ENCODE measurements around the gene MMD2.
A peak's percentile ranks its signal among the peaks of the same experiment; 100 is the strongest.

MMD2 gene

GRCh38 chr7:4871930-4872675 is 86.9 kb downstream of the MMD2 start:
- no peak overlapping the region for H3K4me3 ChIP-seq (ENCODE audit: low read depth, low read length)
- DNase-seq (ENCODE audit: low read depth) = no peak
- TF ChIP-seq CTCF (IDR thresholded peaks at IDR 0.05; ENCODE audit: insufficient read depth, low read depth, low read length, missing control alignments) = no peak

GRCh38 chr7:4871056-4871680 is 87.8 kb downstream of the MMD2 start:
- DNase-seq (ENCODE audit: low read depth) = no peak
- no peak overlapping the region for H3K4me3 ChIP-seq (ENCODE audit: low read depth, low read length)
- no peak for TF ChIP-seq CTCF (IDR thresholded peaks at IDR 0.05; ENCODE audit: insufficient read depth, low read depth, low read length, missing control alignments)

- no peak overlapping the region for H3K4me3 ChIP-seq (ENCODE audit: low read depth, low read length)
- TF ChIP-seq CTCF (IDR thresholded peaks at IDR 0.05; ENCODE audit: insufficient read depth, low read depth, low read length, missing control alignments) = no peak
- DNase-seq (ENCODE audit: low read depth) = no peak
These were observed 90.5 kb downstream of the MMD2 start for GRCh38 chr7:4868493-4868892.

GRCh38 chr7:4866528-4867496 is 92.2 kb downstream of the MMD2 start:
- TF ChIP-seq CTCF (IDR thresholded peaks at IDR 0.05; ENCODE audit: insufficient read depth, low read depth, low read length, missing control alignments) = no peak
- no peak overlapping the region for H3K4me3 ChIP-seq (ENCODE audit: low read depth, low read length)
- DNase-seq (ENCODE audit: low read depth) = no peak

GRCh38 chr7:4862156-4862555 is 96.8 kb downstream of the MMD2 start:
- H3K4me3 ChIP-seq (ENCODE audit: low read depth, low read length) = peak overlapping the region; percentile 32; the same call in 1 of the 2 replicates
- DNase-seq (ENCODE audit: low read depth) = no peak
- TF ChIP-seq CTCF (IDR thresholded peaks at IDR 0.05; ENCODE audit: insufficient read depth, low read depth, low read length, missing control alignments) = no peak

- peak within 1 kb of the TSS; percentile 32 for H3K4me3 ChIP-seq (ENCODE audit: low read depth, low read length)
These were observed 97.3 kb downstream of the MMD2 start, which contains the start of gene PAPOLB for GRCh38 chr7:4861673-4862072. PAPOLB (minus strand) TSS chr7:4862030; CDS start chr7:4861810, 220 bp downstream.

More at GRCh38 chr7:4861673-4862072, 97.3 kb downstream of the MMD2 start, which contains the start of gene PAPOLB:
- no peak for TF ChIP-seq CTCF (IDR thresholded peaks at IDR 0.05; ENCODE audit: insufficient read depth, low read depth, low read length, missing control alignments)
- peak; percentile 22 for DNase-seq (ENCODE audit: low read depth)

Data from GM12865 (cell line).